GM12878 (cell line): ENCODE results near the gene TCOF1. TPM values are rescaled to one million over a fixed set of nuclear protein-coding genes. Genes with fewer than 3 reads are reported as not detected.

Experiments
- ATAC-seq: fragments of 200-7000 bp; cut with Tn5 transposase; 3 replicates; pipeline ENCODE4 v1.9.1; 2020; ENCODE audit warnings: mild to moderate bottlenecking, moderate library complexity
- BruUV-seq: library from RNA; stranded (reverse); fragments of 400-500 nt; replicated peaks from 2 replicates; lab custom pipeline; 2021; lab: Mats Ljungman, UMichigan
- CTCF ChIA-PET: fragments of 300-600 bp; sonication (Branson Sonifier 250); formaldehyde crosslinking; extraction: SDS; loops from one replicate; lab custom pipeline; 2021; ENCODE audit warnings: inconsistent platforms; lab: Yijun Ruan, JAX
- POLR2A ChIA-PET: fragments of 350-600 bp; formaldehyde crosslinking; extraction: SDS; loops from one replicate; lab custom pipeline; 2021; ENCODE audit warnings: inconsistent platforms; lab: Charles Lee
- RAD21 ChIA-PET: fragments of 300-600 bp; sonication (Branson Sonifier 250); formaldehyde crosslinking; loops from one replicate; lab custom pipeline; 2023; ENCODE audit warnings: antibody characterized with exemption; ENCODE audit not compliant: unreplicated experiment; lab: Charles Lee
- SMC1A ChIA-PET: fragments of 300-600 bp; sonication (Branson Sonifier 250); formaldehyde crosslinking; loops from one replicate; lab custom pipeline; 2023; ENCODE audit not compliant: unreplicated experiment, uncharacterized antibody; lab: Charles Lee
- DNase-seq: peaks from one replicate; pipeline ENCODE4 v3.0.0-alpha.2; 2011; ENCODE audit warnings: low read depth, low spot score
- FAIRE-seq: peaks from 3 replicates; lab custom pipeline; 2011; peaks lifted over from hg19 to GRCh38; lab: Jason Lieb, UNC
- H2AFZ ChIP-seq: 2 replicates; pipeline ENCODE4 v1.6.0; 2011; ENCODE audit warnings: low read depth, low read length, control low read depth; ENCODE audit not compliant: control insufficient read depth
- H3K27ac ChIP-seq: 2 replicates; pipeline ENCODE4 v1.5.1; 2011; ENCODE audit warnings: control low read depth; ENCODE audit not compliant: control insufficient read depth, insufficient read depth
- H3K27me3 ChIP-seq, 2 experiments: replicated peaks in 1 of 2; 2 replicates each; pipeline versions ENCODE4 v1.6.0 to v1.6.1; 2011; ENCODE audit warnings: low read length in 1 of 2; ENCODE audit not compliant: control insufficient read depth in 2 of 2, insufficient read depth in 2 of 2
- H3K36me3 ChIP-seq, 2 experiments: 2 replicates each; pipeline ENCODE4 v1.5.1; 2011; ENCODE audit warnings: low read length in 1 of 2; ENCODE audit not compliant: control insufficient read depth in 2 of 2, insufficient read depth in 2 of 2
- H3K4me1 ChIP-seq: 2 replicates; pipeline ENCODE4 v1.6.1; 2011; ENCODE audit warnings: mild to moderate bottlenecking, low read length, moderate library complexity, mixed read lengths; ENCODE audit not compliant: control insufficient read depth, insufficient read depth
- H3K4me2 ChIP-seq: 2 replicates; pipeline ENCODE4 v1.6.0; 2011; ENCODE audit warnings: control low read depth; ENCODE audit not compliant: control insufficient read depth, insufficient read depth
- H3K4me3 ChIP-seq: fragments of 200-600 bp; sonication (generic); 2 replicates; pipeline ENCODE4 v1.5.1; 2016
- H3K79me2 ChIP-seq: 2 replicates; pipeline ENCODE4 v1.6.0; 2011; ENCODE audit warnings: low read length; ENCODE audit not compliant: control insufficient read depth, insufficient read depth
- H3K9ac ChIP-seq: 2 replicates; pipeline ENCODE4 v1.8.0; 2011; ENCODE audit warnings: low read length, control low read depth, mixed read lengths; ENCODE audit not compliant: control insufficient read depth, insufficient read depth
- H3K9me3 ChIP-seq: replicated peaks from 3 replicates; pipeline ENCODE4 v1.5.1; 2011; ENCODE audit warnings: mild to moderate bottlenecking, low read length; ENCODE audit not compliant: control insufficient read depth, insufficient read depth
- H4K20me1 ChIP-seq: 2 replicates; pipeline ENCODE4 v1.6.0; 2011; ENCODE audit not compliant: control insufficient read depth, insufficient read depth
- ASH2L ChIP-seq: fragments of 300-600, 200-600 bp; sonication (generic); IDR thresholded peaks from 2 replicates; pipeline ENCODE4 v1.6.1; 2017; ENCODE audit warnings: low read depth, mild to moderate bottlenecking, borderline replicate concordance
- BRCA1 ChIP-seq: IDR thresholded peaks from 2 replicates; pipeline ENCODE4 v1.6.1; 2011; ENCODE audit warnings: low read depth, low read length, improper control_type of control experiment
- MEF2B ChIP-seq: fragments of 450-650 bp; IDR thresholded peaks from 2 replicates; pipeline ENCODE4 v1.6.1; 2018; ENCODE audit warnings: mild to moderate bottlenecking, moderate library complexity; ENCODE audit not compliant: partially characterized antibody, poor library complexity, severe bottlenecking
- POLR2A ChIP-seq: IDR thresholded peaks from 2 replicates; pipeline ENCODE4 v1.6.1; 2011; ENCODE audit warnings: low read depth, mild to moderate bottlenecking, low read length
- SMARCA5 ChIP-seq: fragments of 450-650 bp; IDR thresholded peaks from 2 replicates; pipeline ENCODE4 v1.6.1; 2017; ENCODE audit warnings: mild to moderate bottlenecking
- STAT3 ChIP-seq: IDR thresholded peaks from 2 replicates; pipeline ENCODE4 v1.6.1; 2011; ENCODE audit warnings: low read depth, low read length, improper control_type of control experiment
- WGBS: methylation state at CpG from one replicate; pipeline ENCODE4 v1.1.6; 2016; ENCODE audit warnings: low lambda C conversion rate; ENCODE audit not compliant: insufficient replicate concordance, insufficient coverage; ENCODE audit errors: missing lambda C conversion rate; 5-methylcytosine and 5-hydroxymethylcytosine counted together
- in situ Hi-C: fragments of 300-500 bp; cut with MboI; formaldehyde crosslinking; loops from 9 replicates; pipeline ENCODE4 v1.14.3; 2018; ENCODE audit warnings: mixed read lengths
- intact Hi-C: fragments of 100-400 bp; cut with micrococcal nuclease; formaldehyde crosslinking; loops from one replicate; pipeline ENCODE4 v1.14.2; 2022; ENCODE audit not compliant: unreplicated experiment
- polyA plus RNA-seq, 11 experiments: library from polyadenylated mRNA; depleted of rRNA in 4 of 11; unstranded in 6 of 11; stranded (reverse) in 5 of 11; fragments of >200 nt; fragmentation: Nextera tagmentation in 4 of 11; fragmentation: Illumina TruSeq in 1 of 11; extraction: Ambion mirVana in 4 of 11; extraction: Trizol in 1 of 11; gene quantifications; 1 replicate in 1 of 11; 2 replicates in 10 of 11; pipeline versions ENCODE4 v1.2.1 to v1.2.3, GENCODE V29; 2011 to 2016; ENCODE audit warnings: inconsistent platforms in 2 of 11, missing spikeins in 2 of 11, low read depth in 1 of 11
- total RNA-seq, 4 experiments: library from RNA; depleted of rRNA in 3 of 4; stranded (reverse); fragments of >200 nt in 3 of 4; fragmentation: Illumina TruSeq in 1 of 4; extraction: Trizol in 1 of 4; gene quantifications; 2 replicates each; pipeline versions ENCODE4 v1.2.1 to v1.2.3, GENCODE V29; 2013 to 2021
- TF ChIP-seq, protein P1 (sequence below): fragments of 450-650 bp; conservative IDR thresholded peaks from 2 replicates; pipeline ENCODE4 v1.6.1; 2017; ENCODE audit warnings: mild to moderate bottlenecking, moderate library complexity
- TF ChIP-seq, protein P2 (sequence below): fragments of 450-650 bp; IDR thresholded peaks from 2 replicates; pipeline ENCODE4 v1.6.1; 2017; ENCODE audit warnings: borderline replicate concordance
- TF ChIP-seq, protein P3 (sequence below): IDR thresholded peaks from 2 replicates; pipeline ENCODE4 v1.6.1; 2012; ENCODE audit warnings: low read depth, low read length, improper control_type of control experiment
- TF ChIP-seq, protein P4 (sequence below): IDR thresholded peaks from 2 replicates; pipeline ENCODE4 v1.6.1; 2011; ENCODE audit warnings: borderline replicate concordance, low read depth, mild to moderate bottlenecking, moderate library complexity, mixed read lengths, low read length; ENCODE audit not compliant: insufficient read depth; ENCODE audit errors: extremely low read length

TCOF1 gene
- total and polyA plus RNA-seq, 10 of the 15 experiments (the other 5 are each of a cell fraction or from before 2014, with no cell fraction given): 8.7 to 83.9 (median 38.9) TPM

DNA sequence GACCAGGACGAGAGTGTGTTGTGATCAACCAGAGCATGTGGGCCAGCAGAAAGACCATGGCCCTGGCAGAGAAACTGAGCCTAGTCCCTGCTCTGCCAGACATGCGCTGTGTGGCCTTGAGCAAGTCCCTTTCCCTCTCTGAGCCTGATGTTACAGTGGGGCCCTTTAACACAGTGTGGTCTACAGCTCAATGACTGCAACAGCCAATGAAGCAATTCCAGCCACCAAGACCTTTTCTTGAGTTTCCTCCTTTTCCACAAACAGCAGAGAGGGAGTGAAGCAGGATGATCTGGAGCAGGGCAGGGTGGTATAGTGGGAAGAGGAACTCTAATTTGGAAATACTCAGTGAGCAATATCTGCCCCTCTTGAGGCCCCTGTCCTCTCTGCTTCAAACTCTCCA is 29.0 kb upstream of the TCOF1 start:
- ATAC-seq (no peak), DNase-seq (no peak), FAIRE-seq (no peak)
- intact Hi-C loops (no loop called here), in situ Hi-C loops (no loop called here)
- Histone ChIP-seq H3K27ac (no peak overlapping the region), H3K79me2 (no peaks in the 10 kb centered on the region), H3K9me3 (no peaks in the 10 kb centered on the region), H3K4me3 (no peak overlapping the region), H3K4me1 (no peaks in the 10 kb centered on the region), H4K20me1 (no peaks in the 10 kb centered on the region), H3K4me2 (no peak overlapping the region), H3K27me3 (no peaks in the 10 kb centered on the region; a peak in 2 of 4 replicates), H2AFZ (no peak overlapping the region), H3K9ac (no peak overlapping the region), H3K36me3 (no peaks in the 10 kb centered on the region)
- BruUV-seq: no TSS peak
- 25% methylated on average over 2 of the region's 2 CpGs for WGBS
- CTCF ChIA-PET: no interaction called here
- SMC1A ChIA-PET: no interaction called here
- TF ChIP-seq, protein P1, sequence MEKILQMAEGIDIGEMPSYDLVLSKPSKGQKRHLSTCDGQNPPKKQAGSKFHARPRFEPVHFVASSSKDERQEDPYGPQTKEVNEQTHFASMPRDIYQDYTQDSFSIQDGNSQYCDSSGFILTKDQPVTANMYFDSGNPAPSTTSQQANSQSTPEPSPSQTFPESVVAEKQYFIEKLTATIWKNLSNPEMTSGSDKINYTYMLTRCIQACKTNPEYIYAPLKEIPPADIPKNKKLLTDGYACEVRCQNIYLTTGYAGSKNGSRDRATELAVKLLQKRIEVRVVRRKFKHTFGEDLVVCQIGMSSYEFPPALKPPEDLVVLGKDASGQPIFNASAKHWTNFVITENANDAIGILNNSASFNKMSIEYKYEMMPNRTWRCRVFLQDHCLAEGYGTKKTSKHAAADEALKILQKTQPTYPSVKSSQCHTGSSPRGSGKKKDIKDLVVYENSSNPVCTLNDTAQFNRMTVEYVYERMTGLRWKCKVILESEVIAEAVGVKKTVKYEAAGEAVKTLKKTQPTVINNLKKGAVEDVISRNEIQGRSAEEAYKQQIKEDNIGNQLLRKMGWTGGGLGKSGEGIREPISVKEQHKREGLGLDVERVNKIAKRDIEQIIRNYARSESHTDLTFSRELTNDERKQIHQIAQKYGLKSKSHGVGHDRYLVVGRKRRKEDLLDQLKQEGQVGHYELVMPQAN: no peak
- TF ChIP-seq BRCA1 (no peak), MEF2B (no peak), STAT3 (no peak), ASH2L (no peak), POLR2A (no peak), SMARCA5 (no peak)
- TF ChIP-seq, protein P2, sequence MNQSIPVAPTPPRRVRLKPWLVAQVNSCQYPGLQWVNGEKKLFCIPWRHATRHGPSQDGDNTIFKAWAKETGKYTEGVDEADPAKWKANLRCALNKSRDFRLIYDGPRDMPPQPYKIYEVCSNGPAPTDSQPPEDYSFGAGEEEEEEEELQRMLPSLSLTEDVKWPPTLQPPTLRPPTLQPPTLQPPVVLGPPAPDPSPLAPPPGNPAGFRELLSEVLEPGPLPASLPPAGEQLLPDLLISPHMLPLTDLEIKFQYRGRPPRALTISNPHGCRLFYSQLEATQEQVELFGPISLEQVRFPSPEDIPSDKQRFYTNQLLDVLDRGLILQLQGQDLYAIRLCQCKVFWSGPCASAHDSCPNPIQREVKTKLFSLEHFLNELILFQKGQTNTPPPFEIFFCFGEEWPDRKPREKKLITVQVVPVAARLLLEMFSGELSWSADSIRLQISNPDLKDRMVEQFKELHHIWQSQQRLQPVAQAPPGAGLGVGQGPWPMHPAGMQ: no peak
- TF ChIP-seq, protein P3, sequence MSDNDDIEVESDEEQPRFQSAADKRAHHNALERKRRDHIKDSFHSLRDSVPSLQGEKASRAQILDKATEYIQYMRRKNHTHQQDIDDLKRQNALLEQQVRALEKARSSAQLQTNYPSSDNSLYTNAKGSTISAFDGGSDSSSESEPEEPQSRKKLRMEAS: no peak
- TF ChIP-seq, protein P4, sequence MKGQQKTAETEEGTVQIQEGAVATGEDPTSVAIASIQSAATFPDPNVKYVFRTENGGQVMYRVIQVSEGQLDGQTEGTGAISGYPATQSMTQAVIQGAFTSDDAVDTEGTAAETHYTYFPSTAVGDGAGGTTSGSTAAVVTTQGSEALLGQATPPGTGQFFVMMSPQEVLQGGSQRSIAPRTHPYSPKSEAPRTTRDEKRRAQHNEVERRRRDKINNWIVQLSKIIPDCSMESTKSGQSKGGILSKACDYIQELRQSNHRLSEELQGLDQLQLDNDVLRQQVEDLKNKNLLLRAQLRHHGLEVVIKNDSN: no peak
- RAD21 ChIA-PET: interaction anchor here (1.3 kb wide), 1 partner anchor 27 kb away, joined by 4 read pairs; no protein-coding TSS in a partner anchor
- POLR2A ChIA-PET: interaction anchor here (0.6 kb wide), 1 partner anchor 254 kb away, joined by 4 read pairs; no protein-coding TSS in a partner anchor
